GM12891 (cell line): ENCODE measurements around the gene OXLD1.

ENCODE experiments used
- POLR2A ChIP-seq: IDR thresholded peaks from 2 replicates; pipeline ENCODE4 v1.6.1; 2011; ENCODE audit warnings: low read depth, low read length, control low read depth
- POLR2AphosphoS5 ChIP-seq: IDR thresholded peaks from 2 replicates; pipeline ENCODE4 v1.6.1; 2011; ENCODE audit warnings: low read depth, low read length, control low read depth

GRCh38 chr17:81656835-81657234 is 9.6 kb downstream of the OXLD1 start:
- TF ChIP-seq POLR2A (no peak), POLR2AphosphoS5 (no peak)
